Measurements from ENCODE around the gene AMPH.
"Not testable (repeated sequence)": the region's sequence is repeated elsewhere in the genome, so short reads cannot be mapped to it uniquely, and the experiment has no call there.

The AMPH gene

DNA sequence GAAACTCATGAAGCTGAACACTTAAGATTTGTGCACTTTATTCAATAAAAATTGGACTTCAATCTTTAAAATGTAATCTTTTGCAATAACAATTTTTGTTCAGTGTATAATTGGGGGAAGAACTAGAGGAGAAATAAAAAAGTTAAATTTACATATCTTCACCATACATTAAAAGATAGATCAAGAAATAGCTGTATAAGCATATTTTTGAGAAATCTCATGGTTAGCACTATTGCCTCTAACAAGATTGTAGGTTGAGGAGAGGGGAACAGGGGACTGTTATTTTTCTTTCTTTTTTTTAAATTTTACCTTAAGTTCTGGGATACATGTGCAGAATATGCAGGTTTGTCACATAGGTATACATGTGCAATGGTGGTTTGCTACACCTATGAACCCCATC lies 5.3 kb downstream of the AMPH start:
- DNase-seq: no peak

DNA sequence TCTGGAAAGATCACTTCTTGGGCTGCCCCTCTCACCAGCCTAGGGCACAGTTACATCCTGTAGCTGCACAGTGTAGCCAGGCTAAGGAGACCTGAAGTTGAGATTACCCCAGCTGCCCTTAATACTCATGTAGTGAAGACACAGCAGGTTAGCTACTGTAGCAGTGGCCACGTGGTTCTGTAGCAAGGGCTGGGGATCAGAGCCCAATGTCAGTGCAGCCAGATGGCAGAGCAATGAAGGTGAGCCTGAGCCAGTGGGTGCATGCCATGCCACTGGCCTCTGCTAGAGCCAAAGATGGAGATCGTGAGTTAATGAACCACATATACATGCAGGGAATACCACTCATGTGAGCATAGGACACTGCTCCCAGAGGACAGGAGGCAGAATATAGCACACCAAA lies 15.5 kb downstream of the AMPH start:
- no peak for DNase-seq

DNA sequence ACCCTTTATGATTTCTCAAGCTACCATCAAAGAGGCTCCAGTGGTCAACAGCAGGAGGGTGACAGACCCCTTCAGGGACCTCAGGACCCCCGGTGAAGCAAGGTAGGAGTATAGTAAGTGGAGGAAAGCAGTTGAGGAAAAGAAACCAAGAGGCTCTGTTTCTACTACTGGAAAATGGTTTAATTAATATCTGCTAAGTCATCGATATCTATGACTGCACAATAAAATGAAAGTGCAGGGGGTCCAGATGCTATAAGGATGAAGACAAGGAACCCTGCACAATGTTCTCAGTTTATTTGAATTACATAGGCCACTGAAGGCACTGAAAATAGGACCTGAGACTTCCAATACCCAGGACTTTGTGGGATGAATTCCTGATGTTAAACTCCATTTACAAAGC lies 23.7 kb downstream of the AMPH start:
- DNase-seq: no peak

DNA sequence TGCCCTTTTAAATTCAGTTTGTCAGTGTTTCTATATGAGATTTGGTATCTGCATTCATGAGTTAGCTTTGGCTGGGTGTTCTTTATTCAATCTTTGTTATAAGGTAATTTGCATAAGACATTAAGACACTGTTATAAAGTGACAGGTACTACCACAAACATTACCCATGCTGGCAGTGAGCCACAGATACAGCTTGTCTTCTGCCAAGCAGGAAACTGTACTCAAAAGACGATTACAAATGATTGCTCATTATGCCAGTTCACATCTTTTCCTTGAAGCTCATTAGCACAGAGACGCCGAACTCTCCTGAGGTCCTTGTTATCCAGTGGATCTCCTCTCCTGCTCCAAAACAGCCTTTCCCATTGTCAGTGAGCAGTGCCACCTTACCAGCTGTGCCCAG lies 30.4 kb downstream of the AMPH start:
- no peak for DNase-seq

DNA sequence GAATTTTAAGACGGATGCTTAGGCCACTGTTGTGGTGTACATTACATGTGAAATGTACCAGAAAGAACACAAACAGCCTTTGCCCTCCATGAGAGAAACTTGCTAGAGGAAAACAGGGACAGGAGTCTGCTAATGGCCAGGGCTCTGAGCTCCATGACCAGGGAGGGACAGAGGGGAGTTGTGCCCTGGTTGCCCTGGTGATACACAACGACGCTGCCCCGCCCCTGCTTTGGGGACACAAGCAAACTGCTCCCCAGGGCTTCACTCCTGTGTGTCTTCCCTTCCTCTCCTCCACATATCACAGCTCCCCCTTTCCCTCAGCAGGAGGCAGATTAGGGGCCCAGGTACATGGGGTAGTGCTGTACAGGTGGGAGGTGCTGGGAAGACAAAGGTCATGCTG lies 36.2 kb downstream of the AMPH start:
- no peak for DNase-seq

DNA sequence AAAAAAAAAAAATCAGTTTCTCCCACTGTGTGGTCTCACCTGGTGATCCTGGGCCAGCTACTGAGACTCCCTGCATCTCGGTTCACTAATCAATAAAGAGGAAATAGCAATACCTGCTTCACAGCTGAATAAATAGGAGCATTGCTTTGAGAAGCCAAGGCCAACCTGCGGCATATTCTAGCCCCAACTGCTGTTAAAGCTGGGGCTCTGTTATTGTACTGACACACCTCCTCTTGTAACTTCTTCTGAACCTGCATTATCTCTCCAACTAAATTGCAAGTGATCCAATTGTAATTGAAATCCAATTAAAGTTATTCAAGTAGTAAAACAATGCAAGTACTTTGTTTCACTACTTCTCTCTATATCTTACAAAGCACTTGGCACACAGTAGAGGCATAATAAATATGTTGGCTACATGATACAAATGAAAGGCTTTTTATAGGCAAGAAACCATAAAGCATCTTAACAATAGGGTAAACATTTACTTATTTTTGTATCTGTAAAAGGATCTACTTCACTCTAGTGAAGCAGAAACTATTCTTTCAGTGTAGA lies 38.4 kb downstream of the AMPH start:
- no peak for DNase-seq

DNA sequence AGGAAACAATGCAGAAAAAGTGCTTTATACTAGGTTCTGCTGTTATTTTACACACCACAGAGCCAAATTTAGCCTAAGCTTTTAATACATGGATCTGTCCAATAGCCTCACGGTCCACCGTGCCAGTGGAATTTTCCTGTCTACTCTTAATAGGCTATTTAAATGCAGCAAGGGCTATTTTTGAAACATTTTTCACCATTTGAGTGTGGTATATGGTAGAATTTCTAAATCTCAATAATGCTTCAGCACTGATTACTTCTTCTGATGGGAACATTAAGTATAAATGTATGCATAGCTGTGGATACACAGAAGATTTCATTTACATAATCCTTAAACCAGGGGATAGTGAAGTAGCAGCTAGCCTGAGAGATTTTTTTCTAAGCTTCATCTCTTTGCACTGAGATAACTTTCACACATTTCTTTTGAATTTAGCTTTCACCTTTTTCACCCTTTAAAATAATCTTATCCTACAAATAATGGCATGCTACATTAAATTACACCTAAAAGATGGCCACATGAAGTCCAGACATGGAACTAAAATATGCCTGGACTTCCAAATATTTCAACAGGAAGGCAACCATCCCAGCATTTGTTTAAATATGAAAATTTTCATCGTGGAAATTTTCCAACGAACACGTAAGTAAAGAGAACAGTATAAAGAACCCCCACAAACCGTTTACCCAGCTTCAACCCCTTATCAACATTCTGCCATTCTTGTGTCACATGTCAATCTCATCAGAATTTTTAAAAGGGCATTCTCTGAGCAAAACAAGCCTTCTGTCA lies 45.4 kb downstream of the AMPH start:
- DNase-seq: no peak

DNA sequence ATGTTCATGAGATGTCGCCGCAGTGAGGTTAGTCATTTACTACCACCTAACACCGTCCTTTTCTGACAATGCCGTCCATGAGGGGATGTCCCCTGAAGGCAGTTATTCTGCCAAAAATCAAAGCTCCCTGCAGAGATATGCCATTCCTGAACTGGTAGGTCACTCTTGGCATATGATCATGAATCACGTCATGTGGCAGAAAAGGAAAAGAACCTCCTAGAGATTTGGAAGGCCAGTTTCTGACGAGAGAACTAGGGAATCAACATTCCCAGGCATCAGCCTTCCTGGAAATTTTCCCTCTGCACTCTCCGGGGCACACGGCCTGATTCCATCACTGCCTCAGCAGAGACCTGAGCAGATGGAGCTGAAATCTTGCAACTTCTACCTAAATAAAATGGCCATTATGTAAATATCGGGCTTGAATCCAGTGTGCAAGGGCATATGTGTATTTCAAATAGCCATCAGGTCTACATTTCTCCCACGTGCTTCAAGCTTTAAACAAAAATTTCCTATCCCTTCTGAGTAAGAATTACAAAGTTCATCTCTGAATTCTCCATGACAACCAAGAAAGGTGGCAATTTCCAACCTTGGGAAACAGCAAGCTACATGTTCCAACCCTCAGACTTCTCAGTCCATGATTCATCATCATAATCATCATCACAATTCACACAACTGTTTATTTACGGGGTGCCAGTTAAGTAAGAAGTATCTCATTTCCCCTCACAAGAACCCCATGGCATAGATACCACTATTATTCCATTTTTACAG lies 46.5 kb downstream of the AMPH start:
- DNase-seq: no peak

DNA sequence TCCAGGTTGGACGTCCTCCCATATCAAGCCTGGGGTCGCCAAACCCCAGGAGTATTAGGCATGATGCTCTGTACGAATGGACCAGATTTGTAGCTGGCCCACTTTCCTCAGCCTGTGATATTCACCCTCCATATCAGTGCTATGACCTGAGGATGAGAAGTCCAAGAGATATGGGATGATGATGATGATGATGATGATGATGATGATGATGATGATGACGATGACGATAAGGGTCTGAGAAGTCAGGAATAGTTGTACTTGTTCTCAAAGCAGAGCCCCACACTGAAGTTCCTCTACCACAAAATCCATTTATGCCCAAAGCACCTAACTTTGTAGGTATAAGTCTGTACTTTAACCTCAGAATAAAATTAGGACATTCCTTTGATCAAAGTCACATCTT lies 50.7 kb downstream of the AMPH start:
- no peak for DNase-seq

DNA sequence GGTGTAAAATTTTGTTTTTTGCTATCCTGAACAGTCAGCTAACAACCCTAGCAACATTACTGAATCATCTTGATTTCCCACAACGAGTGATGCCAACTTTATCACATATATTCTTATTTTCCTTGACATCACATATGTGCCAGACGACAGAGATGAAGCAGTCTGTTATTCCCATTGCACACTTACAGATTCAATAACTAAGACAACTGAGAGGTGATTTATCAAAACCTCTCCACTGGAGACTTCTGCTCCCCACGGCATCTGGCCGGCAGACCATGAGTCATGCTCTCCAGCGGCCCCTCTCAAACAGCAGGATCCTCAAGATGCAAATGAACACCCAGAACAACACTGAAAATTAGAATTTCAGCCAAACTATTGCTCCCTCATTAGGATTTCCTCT lies 57.1 kb downstream of the AMPH start:
- DNase-seq: no peak

DNA sequence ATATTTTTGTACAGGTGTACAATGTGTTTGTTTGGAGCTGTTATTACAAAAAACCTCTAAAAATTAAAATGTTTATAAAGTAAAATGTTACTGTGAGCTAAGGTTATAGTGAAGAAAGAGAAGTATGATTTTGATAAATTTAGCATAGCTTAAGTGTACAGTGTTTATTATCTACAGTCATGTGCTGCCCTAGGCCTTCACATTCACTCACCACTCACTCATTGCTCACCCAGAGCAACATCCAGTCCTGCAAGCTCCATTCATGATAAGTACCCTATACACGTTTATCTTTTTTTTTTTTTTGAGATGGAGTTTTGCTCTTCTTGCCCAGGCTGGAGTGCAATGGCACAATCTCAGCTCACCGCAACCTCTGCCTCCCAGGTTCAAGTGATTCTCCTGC lies 59.6 kb downstream of the AMPH start:
- DNase-seq: not testable (repeated sequence)

DNA sequence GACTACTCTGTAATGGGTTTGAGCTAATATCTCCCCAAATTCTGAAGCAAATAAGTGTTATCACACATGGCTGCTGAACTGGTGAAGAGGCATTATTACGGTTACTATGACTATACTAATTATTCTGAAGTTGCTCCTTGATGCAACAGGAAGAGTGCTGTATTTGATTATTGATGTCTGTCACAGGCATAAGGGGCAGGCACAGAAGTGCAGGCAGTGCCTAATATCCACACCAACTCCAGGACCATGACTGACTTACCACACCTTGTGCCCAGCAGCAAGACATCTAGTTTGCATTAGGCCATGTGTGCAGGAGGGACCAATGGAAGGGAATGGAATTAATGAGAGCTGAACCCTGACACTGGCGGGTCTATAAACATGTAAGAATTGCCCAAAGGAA lies 62.7 kb downstream of the AMPH start:
- no peak for DNase-seq

DNA sequence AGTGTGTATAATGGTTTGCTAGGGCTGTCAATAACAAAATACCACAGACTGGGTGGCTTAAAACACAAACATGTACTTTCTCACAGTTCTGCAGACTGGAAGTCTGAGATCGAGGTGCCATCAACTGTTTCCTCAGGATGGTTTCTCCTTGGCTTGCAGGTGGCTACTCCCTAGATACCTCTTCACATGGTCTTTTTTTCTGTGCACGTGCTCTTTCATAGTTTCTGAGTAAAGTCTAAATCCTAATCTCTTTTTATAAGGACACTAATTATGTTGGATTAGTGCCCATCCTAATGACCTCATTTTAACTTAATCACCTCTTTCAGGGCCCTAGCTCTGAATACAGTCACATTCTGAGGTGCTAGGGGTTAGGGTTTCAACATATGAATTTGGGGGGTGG lies 65.9 kb downstream of the AMPH start:
- no peak for DNase-seq

DNA sequence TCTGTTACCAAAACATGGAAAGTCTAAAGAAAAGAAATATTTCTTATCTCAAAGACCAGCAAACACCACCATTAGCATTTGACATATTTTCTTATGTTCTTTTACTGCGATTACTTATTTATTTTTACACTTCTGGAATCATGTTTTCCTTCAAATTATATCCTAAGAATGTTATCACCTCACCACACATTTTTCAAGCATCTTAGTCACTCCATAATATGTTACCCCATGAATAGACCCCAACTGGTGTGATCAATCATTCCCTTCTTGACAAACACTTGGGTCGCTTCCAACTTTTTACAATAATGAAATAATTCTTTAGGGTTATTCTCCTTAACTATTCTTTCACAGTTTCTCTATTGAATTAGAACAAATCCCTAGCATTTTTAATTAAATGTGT lies 67.4 kb downstream of the AMPH start:
- DNase-seq: no peak

DNA sequence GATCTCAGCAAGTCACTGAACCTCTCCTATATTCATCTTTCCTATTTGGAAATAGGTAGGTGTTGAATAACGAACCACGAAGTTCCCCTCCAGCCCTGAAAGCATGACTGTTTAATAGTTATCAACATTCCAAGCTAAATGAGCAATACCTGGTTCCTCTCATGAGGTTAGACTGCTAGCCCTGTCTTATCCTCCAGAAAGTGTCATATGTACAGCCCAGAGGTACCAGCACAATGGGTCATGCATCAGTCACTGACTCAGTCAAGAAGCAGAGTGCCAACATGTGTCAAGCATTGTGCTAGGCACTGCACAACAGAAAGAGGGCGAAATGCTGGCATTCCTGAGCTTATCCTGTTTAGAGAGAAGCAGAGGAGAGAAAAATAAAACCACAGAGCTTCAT lies 70.0 kb downstream of the AMPH start:
- DNase-seq: no peak

DNA sequence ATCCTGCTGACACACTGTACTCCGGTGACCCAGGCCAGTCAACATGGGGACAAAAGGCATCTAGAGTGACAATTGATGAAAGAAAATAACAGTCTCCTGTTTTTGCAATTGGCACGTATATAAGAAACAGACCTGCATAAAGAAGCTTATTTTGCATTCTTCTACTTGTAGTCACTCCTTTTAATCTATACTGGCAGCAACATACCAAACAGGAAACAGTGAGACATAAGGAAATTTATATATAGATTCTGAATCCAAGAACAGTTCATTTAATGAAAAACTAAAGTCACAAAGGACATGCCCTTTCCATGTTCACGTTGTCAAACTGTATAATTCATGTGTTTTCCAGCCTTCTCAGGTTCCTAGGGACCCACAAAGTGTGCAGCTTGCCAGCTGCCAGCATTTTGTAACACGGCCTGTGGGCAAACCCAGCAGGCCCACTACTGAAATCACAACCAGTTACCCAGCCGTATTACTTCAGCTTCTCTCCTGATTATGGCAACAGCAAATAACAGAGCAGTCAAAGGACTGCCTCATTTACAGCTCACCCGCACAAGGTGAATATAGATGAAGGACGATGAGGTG lies 72.3 kb downstream of the AMPH start:
- DNase-seq: no peak

DNA sequence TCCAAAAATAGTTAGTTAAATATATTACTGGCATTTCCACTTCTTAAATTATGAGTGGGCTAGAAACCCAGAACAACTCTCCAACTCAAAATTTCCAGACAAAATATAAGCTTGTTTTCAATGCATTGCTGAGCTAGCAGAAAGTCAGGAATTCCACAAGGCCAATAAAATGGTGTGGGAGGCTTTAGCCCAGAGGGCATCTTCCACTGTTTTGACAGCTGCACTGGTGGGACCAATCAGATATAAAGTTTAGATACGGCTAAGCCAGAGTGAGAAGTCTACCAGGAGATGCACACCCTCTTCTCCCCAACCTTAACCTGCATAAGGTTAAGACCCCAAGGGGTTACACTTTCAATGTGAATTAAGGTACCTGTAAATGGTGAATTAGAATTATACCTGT lies 76.6 kb downstream of the AMPH start:
- DNase-seq: no peak

DNA sequence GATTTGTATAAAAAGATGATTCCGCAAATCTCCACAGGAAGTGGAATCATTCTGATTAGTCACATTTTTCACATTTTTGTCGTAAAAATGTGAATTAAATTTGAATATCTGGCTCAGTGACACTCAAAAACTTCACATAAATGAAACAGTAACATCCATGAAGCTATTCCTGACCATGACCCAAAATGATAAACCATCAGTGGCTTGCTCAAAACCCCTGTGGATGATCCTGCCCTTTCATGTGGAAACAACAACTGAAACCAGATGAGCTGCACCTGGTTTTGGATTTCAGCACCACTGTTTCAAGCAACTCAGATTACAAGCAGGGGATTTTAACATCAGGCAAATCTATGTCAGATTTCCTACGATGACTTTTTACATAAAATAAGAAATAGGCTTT lies 80.3 kb downstream of the AMPH start:
- no peak for DNase-seq

DNA sequence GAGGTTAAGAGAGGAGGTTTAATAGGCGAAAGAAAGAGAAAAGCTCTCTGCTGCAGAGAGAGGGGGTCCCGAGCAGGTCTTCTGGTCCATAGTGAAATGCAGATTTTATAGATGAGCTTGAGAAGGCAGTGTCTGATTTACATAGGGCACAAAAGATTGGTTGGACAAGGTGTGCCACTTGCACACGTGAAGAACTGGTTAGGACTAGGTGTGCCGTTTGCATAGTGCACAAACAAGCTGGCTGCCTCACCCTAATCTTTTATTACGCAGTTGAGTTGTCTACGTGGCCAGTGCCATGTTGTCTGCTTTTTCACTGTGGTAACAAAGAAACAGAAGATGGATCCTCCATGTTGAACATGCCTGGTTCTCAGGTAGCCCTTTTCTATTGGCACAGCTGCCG lies 82.6 kb downstream of the AMPH start:
- DNase-seq: no peak

DNA sequence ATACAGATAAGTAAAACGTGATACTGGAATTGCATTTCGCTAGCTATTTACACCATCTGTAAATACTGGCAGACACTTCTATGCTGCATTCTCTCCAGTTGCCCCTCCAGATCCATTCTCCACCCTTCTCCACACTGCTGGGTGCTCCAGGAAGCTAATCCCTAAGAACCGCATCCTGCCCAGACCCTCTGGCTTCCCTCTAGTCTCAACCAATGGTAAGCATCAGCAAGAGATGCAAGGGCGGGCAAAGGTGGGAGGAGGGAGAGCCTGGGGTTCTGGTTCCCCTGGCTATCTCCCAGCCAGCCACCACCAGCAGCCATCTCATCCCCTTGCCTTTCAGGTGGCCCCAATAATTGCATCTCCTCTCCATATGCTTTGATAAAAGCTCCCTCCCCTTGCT lies 84.4 kb downstream of the AMPH start:
- DNase-seq: no peak

DNA sequence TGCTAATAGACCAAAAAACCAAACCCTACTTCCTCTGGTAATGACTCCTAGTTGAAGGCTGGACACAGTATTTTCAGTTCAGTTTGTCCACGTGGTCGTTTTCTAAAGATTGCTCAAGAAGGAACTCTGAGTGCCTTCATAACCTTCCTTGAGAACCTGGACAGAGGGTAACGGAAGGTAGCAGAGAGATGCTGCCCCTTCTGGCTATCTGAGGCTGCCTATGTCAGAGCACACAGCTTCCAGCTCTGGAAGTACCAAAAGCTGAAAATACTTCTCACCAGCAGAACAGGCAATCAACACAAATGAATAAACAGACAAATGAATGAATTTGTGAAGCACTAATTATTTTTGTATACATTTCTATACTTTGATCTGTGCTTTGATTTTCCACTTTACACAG lies 85.2 kb downstream of the AMPH start:
- no peak for DNase-seq

DNA sequence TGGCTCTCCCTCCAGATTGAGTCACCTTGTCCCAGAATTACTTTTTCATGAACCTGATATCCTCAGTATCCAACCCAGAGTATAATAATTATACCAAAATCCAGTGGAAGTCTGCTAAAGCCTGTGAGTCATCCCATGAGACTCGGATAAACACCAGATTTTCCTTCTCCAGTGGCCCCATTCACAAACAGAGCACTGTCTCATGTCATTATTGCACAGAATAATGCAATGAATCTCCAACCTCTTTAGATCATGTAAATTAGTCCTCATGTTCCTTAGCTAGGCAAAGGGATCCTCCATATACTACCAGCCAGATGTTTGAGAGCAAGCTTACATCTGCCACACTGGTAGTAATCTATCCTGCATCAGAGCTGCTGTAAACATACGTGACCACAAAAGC lies 89.0 kb downstream of the AMPH start:
- no peak for DNase-seq

DNA sequence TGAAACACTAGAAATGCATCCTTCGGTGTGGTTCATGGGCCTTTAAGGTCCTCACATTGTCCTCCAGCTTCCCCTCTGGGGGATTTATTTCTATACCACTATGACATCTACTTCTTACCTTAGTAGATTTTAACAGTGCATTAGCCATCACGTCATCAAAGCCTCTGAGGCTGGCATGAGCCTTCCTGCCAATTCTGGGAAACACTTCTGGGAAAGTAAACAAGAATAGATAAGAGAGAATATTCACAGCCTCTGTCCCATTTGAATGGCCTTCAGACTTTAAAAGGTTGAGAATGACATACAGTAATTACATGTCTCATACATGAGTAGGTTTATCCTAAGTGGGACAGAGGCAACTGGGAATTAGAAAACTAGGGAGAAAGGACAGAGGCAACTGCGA lies 89.7 kb downstream of the AMPH start:
- DNase-seq: no peak

DNA sequence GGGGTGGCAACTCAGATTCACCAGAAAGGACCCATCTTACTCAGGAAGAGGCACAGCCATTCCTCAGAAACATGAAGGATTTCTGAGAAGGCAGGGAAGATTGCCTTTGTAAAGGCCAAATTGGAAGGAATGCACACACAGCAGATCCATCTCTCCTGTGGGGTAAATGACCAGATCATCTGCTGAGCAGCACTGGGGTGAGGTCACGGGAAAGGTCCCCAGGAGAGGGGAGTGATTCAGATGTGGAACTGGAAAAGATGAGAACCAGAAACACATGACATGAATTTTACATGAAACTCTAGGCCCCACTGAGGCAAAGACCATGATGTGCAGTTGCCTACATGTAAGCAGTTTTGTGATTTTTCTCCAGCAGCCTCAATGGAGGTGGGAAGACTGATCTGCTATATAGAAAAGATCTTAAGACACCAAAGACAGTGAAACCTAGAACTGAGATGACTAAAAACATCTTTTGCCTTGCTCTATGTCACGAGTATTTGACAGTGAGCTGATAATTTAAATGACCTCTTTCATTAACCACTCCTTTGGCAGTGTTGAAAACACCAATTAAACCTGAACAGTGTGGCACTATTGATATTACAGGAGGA lies 91.6 kb downstream of the AMPH start:
- no peak for DNase-seq

Data from activated CD8-positive, alpha-beta memory T cell treated with anti-CD3 and anti-CD28 coated beads, Interleukin-2, amount 50 U/mL, for 4 hours (primary cell).